Nephron progenitor cell (in vitro differentiated cells): ENCODE data around the gene UFSP1.

Experiments
- DNase-seq: peaks from one replicate; pipeline ENCODE4 v3.0.0; 2021
- H3K27ac Mint-ChIP-seq: 2 replicates; pipeline ENCODE4 v1.8.0; 2021; ENCODE audit warnings: mild to moderate bottlenecking, moderate library complexity, mixed read lengths
- H3K27me3 Mint-ChIP-seq: 2 replicates; pipeline ENCODE4 v1.8.0; 2021; ENCODE audit warnings: mild to moderate bottlenecking, low read depth, mixed read lengths; ENCODE audit not compliant: poor library complexity
- H3K36me3 Mint-ChIP-seq: 2 replicates; pipeline ENCODE4 v1.8.0; 2021; ENCODE audit warnings: low read depth, mixed read lengths
- H3K4me1 Mint-ChIP-seq: 2 replicates; pipeline ENCODE4 v1.8.0; 2021; ENCODE audit warnings: mixed read lengths
- H3K4me3 Mint-ChIP-seq: 2 replicates; pipeline ENCODE4 v1.8.0; 2021; ENCODE audit warnings: mild to moderate bottlenecking, moderate library complexity, mixed read lengths
- H3K9me3 Mint-ChIP-seq: 2 replicates; pipeline ENCODE4 v1.8.0; 2021; ENCODE audit warnings: mild to moderate bottlenecking, moderate library complexity, mixed read lengths
- TF ChIP-seq, protein P1 (sequence below): fragments of 200-600 bp; sonication (generic); IDR thresholded peaks from 2 replicates; pipeline ENCODE4 v1.5.0; 2021; ENCODE audit warnings: antibody characterized with exemption

The UFSP1 gene

DNA sequence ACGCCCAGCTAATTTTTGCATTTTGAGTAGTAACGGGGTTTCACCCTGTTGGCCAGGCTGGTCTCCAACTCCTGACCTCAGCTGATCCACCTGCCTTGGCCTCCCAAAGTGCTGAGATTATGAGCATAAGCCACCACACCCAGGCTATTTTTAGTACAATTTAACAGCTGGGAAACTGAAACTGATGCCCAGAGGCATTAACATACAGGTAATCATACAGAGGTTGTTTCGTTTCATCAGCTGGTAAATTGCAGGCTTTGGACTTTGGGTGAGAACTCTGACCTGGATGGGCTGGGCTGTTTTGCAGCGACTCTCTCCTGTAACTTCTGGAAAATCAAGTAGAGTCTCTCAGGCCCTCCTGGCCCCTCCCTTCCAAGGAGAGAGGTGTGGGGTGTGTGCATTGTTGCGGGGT is 12.4 kb upstream of the UFSP1 start:
- H3K27me3 Mint-ChIP-seq: peaks cover 43% of the 10 kb centered on the region
- no peaks in the 10 kb centered on the region for H3K9me3 Mint-ChIP-seq
- H3K4me1 Mint-ChIP-seq: no peaks in the 10 kb centered on the region
- DNase-seq: no peak
- H3K27ac Mint-ChIP-seq: no peak overlapping the region
- TF ChIP-seq, protein P1, sequence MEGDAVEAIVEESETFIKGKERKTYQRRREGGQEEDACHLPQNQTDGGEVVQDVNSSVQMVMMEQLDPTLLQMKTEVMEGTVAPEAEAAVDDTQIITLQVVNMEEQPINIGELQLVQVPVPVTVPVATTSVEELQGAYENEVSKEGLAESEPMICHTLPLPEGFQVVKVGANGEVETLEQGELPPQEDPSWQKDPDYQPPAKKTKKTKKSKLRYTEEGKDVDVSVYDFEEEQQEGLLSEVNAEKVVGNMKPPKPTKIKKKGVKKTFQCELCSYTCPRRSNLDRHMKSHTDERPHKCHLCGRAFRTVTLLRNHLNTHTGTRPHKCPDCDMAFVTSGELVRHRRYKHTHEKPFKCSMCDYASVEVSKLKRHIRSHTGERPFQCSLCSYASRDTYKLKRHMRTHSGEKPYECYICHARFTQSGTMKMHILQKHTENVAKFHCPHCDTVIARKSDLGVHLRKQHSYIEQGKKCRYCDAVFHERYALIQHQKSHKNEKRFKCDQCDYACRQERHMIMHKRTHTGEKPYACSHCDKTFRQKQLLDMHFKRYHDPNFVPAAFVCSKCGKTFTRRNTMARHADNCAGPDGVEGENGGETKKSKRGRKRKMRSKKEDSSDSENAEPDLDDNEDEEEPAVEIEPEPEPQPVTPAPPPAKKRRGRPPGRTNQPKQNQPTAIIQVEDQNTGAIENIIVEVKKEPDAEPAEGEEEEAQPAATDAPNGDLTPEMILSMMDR: no peak
- H3K4me3 Mint-ChIP-seq: no peak overlapping the region
- H3K36me3 Mint-ChIP-seq: no peaks in the 10 kb centered on the region

- no peak for DNase-seq
- H3K4me1 Mint-ChIP-seq: peaks cover 5% of the 10 kb centered on the region
- H3K36me3 Mint-ChIP-seq: no peaks in the 10 kb centered on the region
- H3K9me3 Mint-ChIP-seq: no peaks in the 10 kb centered on the region
- H3K4me3 Mint-ChIP-seq: no peak overlapping the region
- no peak overlapping the region for H3K27ac Mint-ChIP-seq
- peaks cover 49% of the 10 kb centered on the region for H3K27me3 Mint-ChIP-seq
- TF ChIP-seq, protein P1: no peak
These were observed 11.5 kb upstream of the UFSP1 start for GRCh38 chr7:100900978-100901377.

GRCh38 chr7:100899432-100899831 is 9.9 kb upstream of the UFSP1 start:
- Mint-ChIP-seq H3K27me3 (peaks cover 52% of the 10 kb centered on the region), H3K36me3 (no peaks in the 10 kb centered on the region), H3K4me3 (no peak overlapping the region), H3K27ac (no peak overlapping the region), H3K4me1 (peaks cover 8% of the 10 kb centered on the region), H3K9me3 (no peaks in the 10 kb centered on the region)
- DNase-seq: no peak
- TF ChIP-seq, protein P1: no peak

- no peaks in the 10 kb centered on the region for H3K36me3 Mint-ChIP-seq
- DNase-seq: no peak
- TF ChIP-seq, protein P1: no peak
- no peak overlapping the region for H3K27ac Mint-ChIP-seq
- peak overlapping the region; percentile 37 for H3K4me3 Mint-ChIP-seq
- H3K9me3 Mint-ChIP-seq: no peaks in the 10 kb centered on the region
- peaks cover 57% of the 10 kb centered on the region for H3K27me3 Mint-ChIP-seq
- peaks cover 17% of the 10 kb centered on the region for H3K4me1 Mint-ChIP-seq
These were observed 8.4 kb upstream of the UFSP1 start for GRCh38 chr7:100897772-100898454.

DNA sequence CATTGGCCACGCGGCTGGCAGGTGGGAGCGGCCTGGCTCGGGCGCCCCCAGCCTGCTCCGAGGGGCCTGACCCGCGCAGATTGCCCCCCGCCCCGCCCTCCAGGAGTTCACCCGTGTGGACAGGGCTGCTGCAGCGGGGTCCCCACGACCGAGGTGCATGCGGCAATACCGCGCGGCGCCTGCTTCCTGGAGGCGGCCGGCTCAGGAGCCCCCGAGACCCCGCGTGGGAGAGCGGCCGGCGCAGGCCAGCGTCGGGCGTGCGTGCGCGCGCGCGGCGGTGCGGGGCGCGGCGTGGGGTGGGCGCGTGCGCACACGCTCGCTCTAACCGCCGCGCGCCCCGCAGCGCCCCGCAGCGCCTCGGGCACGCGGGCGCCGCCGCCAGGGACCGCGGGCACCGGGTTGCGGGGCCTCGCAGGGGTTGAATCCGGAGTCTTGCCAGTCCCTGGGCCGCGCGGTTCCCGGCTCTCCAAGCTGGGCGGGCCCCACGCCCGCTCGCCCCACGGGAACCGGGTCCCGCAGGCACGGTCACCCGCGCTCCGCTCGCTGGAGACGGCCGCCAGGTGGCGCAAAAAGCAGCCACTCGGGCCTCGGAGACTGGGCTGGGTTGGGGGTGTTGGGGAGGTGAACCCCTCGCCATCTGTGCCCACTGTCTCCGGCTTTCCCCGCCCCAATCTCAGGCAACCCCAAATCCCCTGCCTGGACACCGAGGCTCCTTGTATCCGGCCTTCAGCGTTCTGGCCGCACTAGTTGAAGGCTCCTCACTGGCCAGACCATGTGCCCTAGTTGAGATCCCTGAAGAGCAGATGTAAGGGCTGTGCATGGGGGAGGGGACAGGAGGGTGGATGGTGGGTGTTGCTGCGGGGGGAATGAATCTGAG is 7.5 kb upstream of the UFSP1 start:
- H3K4me3 Mint-ChIP-seq: peak overlapping the region; percentile 71

More for the DNA sequence above, 7.5 kb upstream of the UFSP1 start:
- TF ChIP-seq, protein P1: peak; percentile 62
- Mint-ChIP-seq H3K36me3 (no peaks in the 10 kb centered on the region), H3K27ac (no peak overlapping the region), H3K9me3 (no peaks in the 10 kb centered on the region), H3K27me3 (peaks cover 53% of the 10 kb centered on the region), H3K4me1 (peaks cover 25% of the 10 kb centered on the region)
- DNase-seq: peak; percentile 79
